B cell (primary cell): ENCODE results near the gene NR1H3. TPM values are rescaled to one million over a fixed set of nuclear protein-coding genes. Genes with fewer than 3 reads are reported as not detected.

Source experiments
- ATAC-seq: fragments of 200-7000 bp; cut with Tn5 transposase; one replicate; pipeline ENCODE4 v1.10.0; 2021; ENCODE audit warnings: low read depth, mild to moderate bottlenecking, moderate number of reproducible peaks, moderate library complexity
- CTCF ChIA-PET: fragments of 350-600 bp; sonication (Branson Sonifier 250); formaldehyde crosslinking; loops from one replicate; lab custom pipeline; 2021; ENCODE audit warnings: antibody characterized with exemption, inconsistent platforms; lab: Charles Lee
- POLR2A ChIA-PET: fragments of 350-600 bp; sonication (Branson Sonifier 250); formaldehyde crosslinking; loops from one replicate; lab custom pipeline; 2021; ENCODE audit warnings: antibody characterized with exemption; lab: Charles Lee
- DNase-seq: peaks from one replicate; pipeline ENCODE4 v3.0.0; 2013
- H2AFZ ChIP-seq: 2 replicates; pipeline ENCODE4 v1.6.1; 2012; ENCODE audit warnings: mild to moderate bottlenecking, low read depth, low read length; ENCODE audit not compliant: insufficient read depth, poor library complexity, severe bottlenecking
- H3K27ac ChIP-seq, 2 donors: 1 replicate in 1 of 2; 2 replicates in 1 of 2; pipeline ENCODE4 v1.5.1; 2012 to 2013; ENCODE audit warnings: low read length in 2 of 2, mild to moderate bottlenecking in 2 of 2, moderate library complexity in 1 of 2
- H3K27me3 ChIP-seq, 4 experiments: fragments of 200-600 bp in 1 of 4; sonication (generic) in 1 of 4; replicated peaks in 1 of 4; 1 replicate in 2 of 4; 2 replicates in 2 of 4; pipeline versions ENCODE4 v1.6.1 to v1.7.0; 2013 to 2016; ENCODE audit warnings: low read length in 3 of 4, mild to moderate bottlenecking in 2 of 4, mixed read lengths in 1 of 4, moderate library complexity in 1 of 4; ENCODE audit not compliant: insufficient read depth in 4 of 4, control insufficient read depth in 3 of 4; ENCODE audit errors: control extremely low read depth in 1 of 4
- H3K36me3 ChIP-seq, 2 experiments: replicated peaks in 1 of 2; 1 replicate in 1 of 2; 2 replicates in 1 of 2; pipeline versions ENCODE4 v1.6.1 to v1.7.1; 2013; ENCODE audit warnings: low read length in 1 of 2; ENCODE audit not compliant: insufficient read depth in 2 of 2, control insufficient read depth in 1 of 2; ENCODE audit errors: control extremely low read depth in 1 of 2, extremely low read depth in 1 of 2
- H3K4me1 ChIP-seq, 2 donors: fragments of 200-600 bp in 1 of 2; sonication (generic) in 1 of 2; 1 replicate in 1 of 2; 2 replicates in 1 of 2; pipeline versions ENCODE4 v1.5.1 to v1.6.1; 2013 to 2017; ENCODE audit warnings: low read length in 2 of 2; ENCODE audit not compliant: control insufficient read depth in 2 of 2, insufficient read depth in 2 of 2
- H3K4me2 ChIP-seq: replicated peaks from 2 replicates; pipeline ENCODE3; 2012; ENCODE audit warnings: mild to moderate bottlenecking, low read depth, low read length; ENCODE audit not compliant: poor library complexity, severe bottlenecking
- H3K4me3 ChIP-seq, 5 experiments: fragments of 200-600 bp in 1 of 5; sonication (generic) in 1 of 5; 1 replicate in 3 of 5; 2 replicates in 2 of 5; pipeline versions ENCODE4 v1.5.1 to v1.7.0; 2011 to 2016; ENCODE audit warnings: low read length in 4 of 5, mild to moderate bottlenecking in 4 of 5, low read depth in 2 of 5, control low read depth in 1 of 5, moderate library complexity in 1 of 5; ENCODE audit not compliant: insufficient read depth in 1 of 5; ENCODE audit errors: control extremely low read depth in 1 of 5, extremely low read depth in 1 of 5
- H3K79me2 ChIP-seq: fragments of 200-600 bp; sonication (generic); one replicate; pipeline ENCODE4 v1.6.0; 2016; ENCODE audit warnings: low read length; ENCODE audit not compliant: control insufficient read depth, insufficient read depth
- H3K9ac ChIP-seq: fragments of 200-600 bp; sonication (generic); 2 replicates; pipeline ENCODE4 v1.6.1; 2017; ENCODE audit warnings: mild to moderate bottlenecking, low read length, moderate library complexity
- H3K9me3 ChIP-seq, 3 donors: one replicate each; pipeline versions ENCODE4 v1.6.1 to v1.7.1; 2013; ENCODE audit warnings: low read length in 2 of 3; ENCODE audit not compliant: control insufficient read depth in 2 of 3, insufficient read depth in 1 of 3; ENCODE audit errors: control extremely low read depth in 1 of 3
- H4K20me1 ChIP-seq: 2 replicates; pipeline ENCODE4 v1.6.0; 2012; ENCODE audit warnings: mild to moderate bottlenecking, low read length; ENCODE audit not compliant: insufficient read depth, control insufficient read depth, poor library complexity, severe bottlenecking
- H3K27ac Mint-ChIP-seq: one replicate; pipeline ENCODE4 v1.8.0; 2021; ENCODE audit warnings: mixed read lengths
- H3K27me3 Mint-ChIP-seq: one replicate; pipeline ENCODE4 v1.8.0; 2021; ENCODE audit warnings: mixed read lengths
- H3K4me1 Mint-ChIP-seq: one replicate; pipeline ENCODE4 v1.8.0; 2021; ENCODE audit warnings: mixed read lengths
- H3K4me3 Mint-ChIP-seq: one replicate; pipeline ENCODE4 v1.8.0; 2021; ENCODE audit warnings: mixed read lengths
- H3K9me3 Mint-ChIP-seq: one replicate; pipeline ENCODE4 v1.8.0; 2022; ENCODE audit warnings: mixed read lengths; ENCODE audit not compliant: insufficient read depth
- EZH2 ChIP-seq: IDR thresholded peaks from 2 replicates; pipeline ENCODE4 v1.6.1; 2012; ENCODE audit warnings: borderline replicate concordance, low read depth, mild to moderate bottlenecking, moderate library complexity, low read length; ENCODE audit not compliant: insufficient read depth, poor library complexity, severe bottlenecking
- WGBS: methylation state at CpG from one replicate; pipeline ENCODE4 v1.1.5; 2013; ENCODE audit warnings: missing lambda C conversion rate; ENCODE audit not compliant: insufficient coverage; 5-methylcytosine and 5-hydroxymethylcytosine counted together
- intact Hi-C: fragments of 100-400 bp; cut with micrococcal nuclease; formaldehyde crosslinking; loops from one replicate; pipeline ENCODE4 v1.10.0; 2022
- polyA plus RNA-seq: library from polyadenylated mRNA; depleted of rRNA; stranded (reverse); fragments of >200 nt; gene quantifications from 2 replicates; pipeline ENCODE4 v1.2.3, GENCODE V29; 2012
- total RNA-seq, 2 donors: library from RNA; stranded (reverse); fragments of 120-200 nt in 1 of 2; gene quantifications; 1 replicate in 1 of 2; 2 replicates in 1 of 2; pipeline versions ENCODE4 v1.2.3 to v1.2.4, GENCODE V29; 2013 to 2022
- TF ChIP-seq, protein P1 (sequence below): fragments of 200-600 bp; IDR thresholded peaks from one replicate; pipeline ENCODE4 v1.8.0; 2022; ENCODE audit warnings: antibody characterized with exemption, mild to moderate bottlenecking

Gene NR1H3
- total and polyA plus RNA-seq, 2 donors (not counting 1 experiment from before 2014, with no cell fraction given) = 8.4 to 9.6 TPM

DNA sequence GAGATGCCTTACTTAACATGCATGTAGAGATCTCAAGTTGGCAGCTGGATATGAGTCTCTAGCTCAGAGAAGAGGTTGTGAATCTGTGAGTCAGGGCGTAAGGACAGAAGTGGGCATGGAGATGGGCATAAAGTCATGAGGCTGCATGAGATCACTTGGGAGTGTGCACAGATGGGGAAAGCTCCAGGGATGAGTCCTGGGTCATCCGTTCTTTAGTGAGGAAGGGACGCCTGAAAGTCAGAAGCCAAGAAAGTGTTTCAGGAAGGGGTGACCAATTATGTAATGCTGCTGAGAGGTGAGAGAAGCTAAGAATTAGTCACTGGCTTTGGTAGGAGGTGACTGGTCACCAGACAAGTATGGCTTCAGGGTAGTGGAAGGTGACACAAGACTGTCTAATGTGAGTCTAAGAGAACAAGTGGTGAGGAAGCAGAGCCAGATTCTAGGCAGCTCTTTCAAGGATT is 15.9 kb upstream of the NR1H3 start:
- no peak for TF ChIP-seq EZH2
- TF ChIP-seq, protein P1, sequence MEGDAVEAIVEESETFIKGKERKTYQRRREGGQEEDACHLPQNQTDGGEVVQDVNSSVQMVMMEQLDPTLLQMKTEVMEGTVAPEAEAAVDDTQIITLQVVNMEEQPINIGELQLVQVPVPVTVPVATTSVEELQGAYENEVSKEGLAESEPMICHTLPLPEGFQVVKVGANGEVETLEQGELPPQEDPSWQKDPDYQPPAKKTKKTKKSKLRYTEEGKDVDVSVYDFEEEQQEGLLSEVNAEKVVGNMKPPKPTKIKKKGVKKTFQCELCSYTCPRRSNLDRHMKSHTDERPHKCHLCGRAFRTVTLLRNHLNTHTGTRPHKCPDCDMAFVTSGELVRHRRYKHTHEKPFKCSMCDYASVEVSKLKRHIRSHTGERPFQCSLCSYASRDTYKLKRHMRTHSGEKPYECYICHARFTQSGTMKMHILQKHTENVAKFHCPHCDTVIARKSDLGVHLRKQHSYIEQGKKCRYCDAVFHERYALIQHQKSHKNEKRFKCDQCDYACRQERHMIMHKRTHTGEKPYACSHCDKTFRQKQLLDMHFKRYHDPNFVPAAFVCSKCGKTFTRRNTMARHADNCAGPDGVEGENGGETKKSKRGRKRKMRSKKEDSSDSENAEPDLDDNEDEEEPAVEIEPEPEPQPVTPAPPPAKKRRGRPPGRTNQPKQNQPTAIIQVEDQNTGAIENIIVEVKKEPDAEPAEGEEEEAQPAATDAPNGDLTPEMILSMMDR = no peak
- Histone ChIP-seq H3K27me3 (no peaks in the 10 kb centered on the region), H3K4me1 (no peaks in the 10 kb centered on the region), H3K27ac (no peak overlapping the region), H3K9me3 (no peaks in the 10 kb centered on the region), H2AFZ (no peak overlapping the region), H3K4me3 (no peak overlapping the region), H3K36me3 (peaks cover 8 to 68% of the 10 kb centered on the region in 2 experiments), H3K4me2 (no peak overlapping the region), H3K9ac (no peak overlapping the region), H3K79me2 (peaks cover 2% of the 10 kb centered on the region), H4K20me1 (no peaks in the 10 kb centered on the region)
- DNase-seq = no peak
- no peaks in the 10 kb centered on the region for H3K27me3 Mint-ChIP-seq
- H3K27ac Mint-ChIP-seq = no peak overlapping the region
- H3K4me3 Mint-ChIP-seq = no peak overlapping the region
- 98% methylated on average over 3 of the region's 3 CpGs for WGBS
- intact Hi-C loops = no loop called here
- H3K4me1 Mint-ChIP-seq = peaks cover under 1% of the 10 kb centered on the region
- ChIA-PET CTCF (no interaction called here), POLR2A (interaction anchor here (0.6 kb wide), 2 partner anchors 13 to 204 kb away, joined by 7 to 10 read pairs; no protein-coding TSS in a partner anchor)
- ATAC-seq = no peak
- no peaks in the 10 kb centered on the region for H3K9me3 Mint-ChIP-seq

DNA sequence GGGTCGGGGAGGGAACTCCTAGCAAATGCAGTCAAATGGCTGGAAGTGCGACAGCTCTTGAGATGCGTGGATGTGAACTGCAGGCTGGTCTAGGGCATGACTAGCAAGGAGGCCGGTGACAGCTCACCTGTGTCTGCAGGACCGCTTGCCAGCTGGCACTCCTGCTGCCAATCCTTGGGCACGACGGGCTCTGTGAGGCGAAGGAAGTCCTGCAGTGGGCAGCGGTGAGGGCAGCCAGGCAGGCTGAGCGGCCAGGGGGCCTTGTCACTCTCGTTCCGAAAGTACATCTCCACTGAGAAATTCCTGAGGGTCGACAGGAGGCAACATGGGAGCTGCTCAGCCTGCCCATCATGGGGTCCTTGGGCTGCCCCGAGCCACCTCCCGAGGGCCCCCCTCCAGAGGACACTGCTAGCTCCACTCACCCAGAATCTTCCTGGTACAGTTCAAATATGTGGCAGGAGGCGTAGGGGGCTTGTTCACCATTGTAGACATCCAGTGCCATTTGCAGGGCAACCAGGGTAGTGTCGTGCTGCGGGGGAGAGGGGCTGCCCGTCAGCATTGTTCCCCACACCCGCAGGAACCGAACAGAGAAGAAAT is 15.1 kb upstream of the NR1H3 start:
- Histone ChIP-seq H4K20me1 (no peaks in the 10 kb centered on the region), H3K27me3 (no peaks in the 10 kb centered on the region), H3K27ac (no peak overlapping the region), H2AFZ (no peak overlapping the region), H3K9me3 (no peaks in the 10 kb centered on the region), H3K4me1 (peaks cover 2 to 7% of the 10 kb centered on the region in 2 donors), H3K4me3 (no peak overlapping the region), H3K4me2 (no peak overlapping the region), H3K79me2 (peaks cover 10% of the 10 kb centered on the region), H3K9ac (no peak overlapping the region), H3K36me3 (peaks cover 8 to 66% of the 10 kb centered on the region in 2 experiments)
- POLR2A ChIA-PET = interaction anchor here (0.5 to 0.6 kb wide), 2 partner anchors 13 to 203 kb away, joined by 5 to 10 read pairs; no protein-coding TSS in a partner anchor
- TF ChIP-seq EZH2 = no peak
- TF ChIP-seq, protein P1 = no peak
- no peak for ATAC-seq
- Mint-ChIP-seq H3K9me3 (no peaks in the 10 kb centered on the region), H3K4me1 (peaks cover 5% of the 10 kb centered on the region), H3K4me3 (no peak overlapping the region), H3K27ac (no peak overlapping the region), H3K27me3 (no peaks in the 10 kb centered on the region)
- intact Hi-C loops = no loop called here
- DNase-seq = no peak
- WGBS = 97% methylated on average over 18 of the region's 21 CpGs
- CTCF ChIA-PET = no interaction called here
